SK-N-SH (cell line): ENCODE results near the gene PARVB. TPM values are rescaled to one million over a fixed set of nuclear protein-coding genes. Genes with fewer than 3 reads are reported as not detected.

ENCODE experiments used
- CTCF ChIA-PET: fragments of 300-600, 350-600 bp; formaldehyde crosslinking; extraction: SDS; loops from one replicate; lab custom pipeline; 2021; lab: Yijun Ruan, JAX
- POLR2A ChIA-PET: fragments of 350-600 bp; sonication (Branson Sonifier 250); formaldehyde crosslinking; extraction: SDS; loops from one replicate; lab custom pipeline; 2020; ENCODE audit warnings: antibody characterized with exemption, inconsistent platforms; lab: Yijun Ruan, JAX
- DNase-seq: peaks from one replicate; pipeline ENCODE4 v3.0.0; 2012
- H2AFZ ChIP-seq: fragments of 200-600 bp; sonication (generic); 2 replicates; pipeline ENCODE4 v1.8.1; 2016; ENCODE audit warnings: antibody characterized with exemption, mild to moderate bottlenecking, low read depth
- H3F3A ChIP-seq: fragments of 200-600 bp; sonication (generic); replicated peaks from 2 replicates; pipeline ENCODE3; 2016; ENCODE audit warnings: antibody characterized with exemption, mild to moderate bottlenecking; ENCODE audit not compliant: insufficient read depth
- H3K27ac ChIP-seq, 2 experiments: fragments of 200-500 bp in 1 of 2; fragments of 200-600 bp in 1 of 2; sonication (Bioruptor generic) in 1 of 2; sonication (generic), shearing (Covaris generic) in 1 of 2; 2 replicates each; pipeline versions ENCODE4 v1.5.1 to v1.6.1; 2014 to 2016; ENCODE audit warnings: low read depth in 2 of 2, inconsistent platforms in 1 of 2, low read length in 1 of 2, mild to moderate bottlenecking in 1 of 2, mixed read lengths in 1 of 2
- H3K27me3 ChIP-seq: fragments of 200-600 bp; sonication (generic), shearing (Covaris generic); 2 replicates; pipeline ENCODE4 v1.6.1; 2016; ENCODE audit warnings: mixed run types; ENCODE audit not compliant: insufficient read depth
- H3K36me3 ChIP-seq, 2 experiments: fragments of 200-500 bp in 1 of 2; fragments of 200-600 bp in 1 of 2; sonication (Bioruptor generic) in 1 of 2; sonication (generic) in 1 of 2; replicated peaks in 1 of 2; 2 replicates each; pipeline versions ENCODE3 to v1.5.1; 2014 to 2016; ENCODE audit warnings: low read length in 1 of 2, mild to moderate bottlenecking in 1 of 2; ENCODE audit not compliant: insufficient read depth in 2 of 2, control insufficient read depth in 1 of 2
- H3K4me1 ChIP-seq, 2 experiments: fragments of 200-500 bp in 1 of 2; fragments of 200-600 bp in 1 of 2; sonication (Bioruptor generic) in 1 of 2; sonication (generic), shearing (Covaris generic) in 1 of 2; 2 replicates each; pipeline versions ENCODE4 v1.5.1 to v1.6.1; 2014 to 2016; ENCODE audit warnings: low read depth in 1 of 2, low read length in 1 of 2, mixed run types in 1 of 2; ENCODE audit not compliant: insufficient read depth in 2 of 2, control insufficient read depth in 1 of 2
- H3K4me2 ChIP-seq: fragments of 200-600 bp; sonication (generic), shearing (Covaris generic); 2 replicates; pipeline ENCODE4 v1.6.1; 2017; ENCODE audit warnings: mixed run types
- H3K4me3 ChIP-seq, 2 experiments: fragments of 200-500 bp in 1 of 2; fragments of 200-600 bp in 1 of 2; sonication (Bioruptor generic) in 1 of 2; sonication (generic), shearing (Covaris generic) in 1 of 2; 2 replicates each; pipeline versions ENCODE4 v1.5.1 to v1.8.1; 2014 to 2016; ENCODE audit warnings: low read depth in 2 of 2, inconsistent platforms in 1 of 2, low read length in 1 of 2, mild to moderate bottlenecking in 1 of 2, mixed read lengths in 1 of 2, moderate library complexity in 1 of 2
- H3K79me2 ChIP-seq: fragments of 200-600 bp; sonication (generic); 2 replicates; pipeline ENCODE4 v1.8.1; 2017; ENCODE audit warnings: mild to moderate bottlenecking; ENCODE audit not compliant: insufficient read depth
- H3K9ac ChIP-seq: fragments of 200-600 bp; sonication (generic); 2 replicates; pipeline ENCODE4 v1.6.1; 2017; ENCODE audit warnings: mixed run types
- H3K9me2 ChIP-seq: fragments of 200-600 bp; sonication (generic); 2 replicates; pipeline ENCODE4 v1.6.1; 2017; ENCODE audit warnings: mixed run types
- H3K9me3 ChIP-seq: fragments of 200-600 bp; sonication (generic); 2 replicates; pipeline ENCODE4 v1.6.1; 2017; ENCODE audit warnings: mixed run types, mild to moderate bottlenecking, moderate library complexity
- H4K20me1 ChIP-seq: fragments of 200-600 bp; sonication (generic); 2 replicates; pipeline ENCODE4 v1.6.1; 2017; ENCODE audit warnings: mild to moderate bottlenecking, mixed run types; ENCODE audit not compliant: insufficient read depth
- CTCF ChIP-seq: fragments of 200-600 bp; sonication (generic); IDR thresholded peaks from 2 replicates; pipeline ENCODE4 v1.6.1; 2017; ENCODE audit warnings: antibody characterized with exemption, mild to moderate bottlenecking, moderate library complexity
- ELF1 ChIP-seq: IDR thresholded peaks from 2 replicates; pipeline ENCODE4 v1.4.0; 2012
- EP300 ChIP-seq, 2 experiments: IDR thresholded peaks; 2 replicates each; pipeline versions ENCODE4 v1.4.0 to v1.6.1; 2012; ENCODE audit warnings: borderline replicate concordance in 1 of 2, low read depth in 1 of 2, low read length in 1 of 2
- GABPA ChIP-seq: IDR thresholded peaks from 2 replicates; pipeline ENCODE4 v1.4.0; 2012; ENCODE audit warnings: low read depth, mild to moderate bottlenecking
- MXI1 ChIP-seq: IDR thresholded peaks from 2 replicates; pipeline ENCODE4 v1.6.1; 2012; ENCODE audit warnings: mild to moderate bottlenecking, low read depth, low read length, improper control_type of control experiment
- NFIC ChIP-seq: IDR thresholded peaks from 2 replicates; pipeline ENCODE4 v1.4.0; 2012; ENCODE audit warnings: borderline replicate concordance
- NRF1 ChIP-seq: IDR thresholded peaks from 2 replicates; pipeline ENCODE4 v1.6.1; 2012; ENCODE audit warnings: low read depth, mild to moderate bottlenecking, low read length
- POLR2AphosphoS5 ChIP-seq: IDR thresholded peaks from 2 replicates; pipeline ENCODE4 v1.6.1; 2012; ENCODE audit warnings: low read depth, low read length
- RFX5 ChIP-seq: IDR thresholded peaks from 2 replicates; pipeline ENCODE4 v1.6.1; 2012; ENCODE audit warnings: mild to moderate bottlenecking, improper control_type of control experiment, low read length
- SMC3 ChIP-seq: IDR thresholded peaks from 2 replicates; pipeline ENCODE4 v1.6.1; 2012; ENCODE audit warnings: low read depth, low read length, improper control_type of control experiment
- TAF1 ChIP-seq: IDR thresholded peaks from 2 replicates; pipeline ENCODE4 v1.6.1; 2012; ENCODE audit warnings: low read depth, mild to moderate bottlenecking, low read length, moderate library complexity, borderline replicate concordance
- TEAD4 ChIP-seq: IDR thresholded peaks from 2 replicates; pipeline ENCODE4 v1.4.0; 2012; ENCODE audit warnings: mild to moderate bottlenecking, borderline replicate concordance; ENCODE audit not compliant: insufficient read depth
- WGBS: methylation state at CpG from one replicate; pipeline ENCODE4 v1.1.6; 2017; ENCODE audit warnings: low lambda C conversion rate; 5-methylcytosine and 5-hydroxymethylcytosine counted together
- polyA plus RNA-seq, 3 experiments: library from polyadenylated mRNA; depleted of rRNA; stranded (reverse); fragments of >200 nt; gene quantifications; 2 replicates each; pipeline ENCODE4 v1.2.3, GENCODE V29; 2012
- TF ChIP-seq, protein P1 (sequence below): IDR thresholded peaks from 2 replicates; pipeline ENCODE4; 2012
- TF ChIP-seq, protein P2 (sequence below): fragments of 150-350 bp; IDR thresholded peaks from 2 replicates; pipeline ENCODE4 v1.6.1; 2017; ENCODE audit warnings: antibody characterized with exemption, low read length, low read depth, borderline replicate concordance
- TF ChIP-seq, protein P3 (sequence below): IDR thresholded peaks from 2 replicates; pipeline ENCODE4 v1.4.0; 2012; ENCODE audit warnings: low read depth, borderline replicate concordance

The PARVB gene
- polyA plus RNA-seq, 1 of the 3 experiments (the other 2 are of a cell fraction) = 87.8 TPM

DNA sequence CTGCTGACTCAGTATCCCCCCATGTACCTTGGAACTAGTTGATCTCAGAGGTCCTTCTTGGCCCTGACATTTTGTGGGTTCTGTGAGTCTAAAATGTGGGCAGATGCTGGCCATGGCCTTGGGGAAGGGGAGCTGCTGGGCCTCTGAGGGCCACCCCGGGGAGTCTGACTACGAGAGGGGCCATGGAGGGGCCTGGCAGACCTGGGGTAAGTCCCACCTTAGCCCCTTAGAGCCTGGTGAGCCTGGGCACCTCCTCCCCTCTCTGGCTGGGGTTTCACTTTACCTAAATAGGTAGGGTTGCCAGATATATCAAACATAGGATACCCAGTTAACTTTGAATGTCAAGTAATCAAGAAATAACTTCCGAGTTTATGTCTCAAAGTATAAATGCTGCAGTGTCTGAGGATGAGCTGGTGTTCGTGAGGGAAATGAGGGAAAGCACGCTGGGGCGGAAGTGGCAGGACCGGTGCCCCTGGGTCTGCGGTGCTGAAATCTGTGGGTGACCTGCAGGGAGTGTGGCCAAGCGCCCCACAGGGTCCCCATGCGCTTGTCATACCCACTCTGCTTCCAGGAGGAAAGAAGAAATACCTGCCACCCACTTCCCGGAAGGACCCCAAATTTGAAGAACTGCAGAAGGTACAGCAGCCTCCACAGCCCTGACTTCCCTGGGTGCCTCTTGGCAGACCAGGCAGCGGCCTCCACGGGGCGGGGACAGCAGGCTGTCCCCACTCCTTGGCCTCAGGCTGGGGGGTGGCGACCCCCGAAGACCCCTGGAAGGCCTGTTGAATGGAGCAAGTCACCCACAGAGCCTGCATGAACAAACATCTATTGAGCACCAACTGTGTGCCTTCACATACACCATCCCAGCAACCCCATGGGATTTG is 161.4 kb downstream of the PARVB start:
- Histone ChIP-seq H3K27ac (no peak overlapping the region), H3K4me3 (no peak overlapping the region), H3K4me2 (no peak overlapping the region), H3K9me2 (no peaks in the 10 kb centered on the region), H3K9me3 (no peaks in the 10 kb centered on the region), H3K79me2 (no peaks in the 10 kb centered on the region), H3K36me3 (no peaks in the 10 kb centered on the region), H4K20me1 (no peaks in the 10 kb centered on the region), H3K9ac (no peak overlapping the region), H2AFZ (no peak overlapping the region), H3F3A (no peaks in the 10 kb centered on the region), H3K27me3 (no peaks in the 10 kb centered on the region), H3K4me1 (no peaks in the 10 kb centered on the region; a peak in 1 of 4 replicates)
- ChIA-PET CTCF (no interaction called here), POLR2A (no interaction called here)
- no peak for TF ChIP-seq SMC3
- 70% methylated on average over 9 of the region's 16 CpGs for WGBS
- no peak for DNase-seq

GRCh38 chr22:44186121-44186510 is 162.0 kb downstream of the PARVB start:
- POLR2A ChIA-PET = no interaction called here
- WGBS = 20% methylated on average over 5 of the region's 8 CpGs
- no peak overlapping the region for H3K27ac ChIP-seq

More at GRCh38 chr22:44186121-44186510, 162.0 kb downstream of the PARVB start:
- TF ChIP-seq, protein P1, sequence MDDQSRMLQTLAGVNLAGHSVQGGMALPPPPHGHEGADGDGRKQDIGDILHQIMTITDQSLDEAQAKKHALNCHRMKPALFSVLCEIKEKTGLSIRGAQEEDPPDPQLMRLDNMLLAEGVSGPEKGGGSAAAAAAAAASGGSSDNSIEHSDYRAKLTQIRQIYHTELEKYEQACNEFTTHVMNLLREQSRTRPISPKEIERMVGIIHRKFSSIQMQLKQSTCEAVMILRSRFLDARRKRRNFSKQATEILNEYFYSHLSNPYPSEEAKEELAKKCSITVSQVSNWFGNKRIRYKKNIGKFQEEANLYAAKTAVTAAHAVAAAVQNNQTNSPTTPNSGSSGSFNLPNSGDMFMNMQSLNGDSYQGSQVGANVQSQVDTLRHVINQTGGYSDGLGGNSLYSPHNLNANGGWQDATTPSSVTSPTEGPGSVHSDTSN = no peak
- TF ChIP-seq ELF1 (no peak), GABPA (no peak), TAF1 (no peak), TEAD4 (no peak), CTCF (no peak), POLR2AphosphoS5 (no peak), RFX5 (no peak), EP300 (IDR thresholded peaks at IDR 0.05; ENCODE audit: borderline replicate concordance in 1 of 2, low read depth in 1 of 2, low read length in 1 of 2) (no peak), NFIC (no peak), NRF1 (no peak), MXI1 (no peak)
- TF ChIP-seq, protein P2, sequence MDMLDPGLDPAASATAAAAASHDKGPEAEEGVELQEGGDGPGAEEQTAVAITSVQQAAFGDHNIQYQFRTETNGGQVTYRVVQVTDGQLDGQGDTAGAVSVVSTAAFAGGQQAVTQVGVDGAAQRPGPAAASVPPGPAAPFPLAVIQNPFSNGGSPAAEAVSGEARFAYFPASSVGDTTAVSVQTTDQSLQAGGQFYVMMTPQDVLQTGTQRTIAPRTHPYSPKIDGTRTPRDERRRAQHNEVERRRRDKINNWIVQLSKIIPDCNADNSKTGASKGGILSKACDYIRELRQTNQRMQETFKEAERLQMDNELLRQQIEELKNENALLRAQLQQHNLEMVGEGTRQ = no peak
- TF ChIP-seq, protein P3, sequence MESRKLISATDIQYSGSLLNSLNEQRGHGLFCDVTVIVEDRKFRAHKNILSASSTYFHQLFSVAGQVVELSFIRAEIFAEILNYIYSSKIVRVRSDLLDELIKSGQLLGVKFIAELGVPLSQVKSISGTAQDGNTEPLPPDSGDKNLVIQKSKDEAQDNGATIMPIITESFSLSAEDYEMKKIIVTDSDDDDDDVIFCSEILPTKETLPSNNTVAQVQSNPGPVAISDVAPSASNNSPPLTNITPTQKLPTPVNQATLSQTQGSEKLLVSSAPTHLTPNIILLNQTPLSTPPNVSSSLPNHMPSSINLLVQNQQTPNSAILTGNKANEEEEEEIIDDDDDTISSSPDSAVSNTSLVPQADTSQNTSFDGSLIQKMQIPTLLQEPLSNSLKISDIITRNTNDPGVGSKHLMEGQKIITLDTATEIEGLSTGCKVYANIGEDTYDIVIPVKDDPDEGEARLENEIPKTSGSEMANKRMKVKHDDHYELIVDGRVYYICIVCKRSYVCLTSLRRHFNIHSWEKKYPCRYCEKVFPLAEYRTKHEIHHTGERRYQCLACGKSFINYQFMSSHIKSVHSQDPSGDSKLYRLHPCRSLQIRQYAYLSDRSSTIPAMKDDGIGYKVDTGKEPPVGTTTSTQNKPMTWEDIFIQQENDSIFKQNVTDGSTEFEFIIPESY = no peak
- TF ChIP-seq, all 33 proteins: peak for 0
- Histone ChIP-seq H3K4me1 (no peaks in the 10 kb centered on the region; a peak in 1 of 4 replicates), H3K4me2 (no peak overlapping the region), H3K9me3 (no peaks in the 10 kb centered on the region), H3F3A (no peaks in the 10 kb centered on the region), H3K36me3 (no peaks in the 10 kb centered on the region), H3K4me3 (no peak overlapping the region), H3K79me2 (no peaks in the 10 kb centered on the region), H2AFZ (no peak overlapping the region), H4K20me1 (no peaks in the 10 kb centered on the region), H3K9ac (no peak overlapping the region), H3K9me2 (no peaks in the 10 kb centered on the region), H3K27me3 (no peaks in the 10 kb centered on the region)
- DNase-seq = no peak
- CTCF ChIA-PET = interaction anchor here (1.5 kb wide), 1 partner anchor 193 kb away, joined by 4 read pairs; no protein-coding TSS in a partner anchor
